NCI-H446 (cell line): ENCODE data around the gene CTRB1.
"Not testable (repeated sequence)": the region's sequence is repeated elsewhere in the genome, so short reads cannot be mapped to it uniquely, and the experiment has no call there.

Experiments
- DNase-seq, 2 experiments: peaks; one replicate each; lab custom pipeline; 2025; lab: John Stamatoyannopoulos, UW

CTRB1 gene

DNA sequence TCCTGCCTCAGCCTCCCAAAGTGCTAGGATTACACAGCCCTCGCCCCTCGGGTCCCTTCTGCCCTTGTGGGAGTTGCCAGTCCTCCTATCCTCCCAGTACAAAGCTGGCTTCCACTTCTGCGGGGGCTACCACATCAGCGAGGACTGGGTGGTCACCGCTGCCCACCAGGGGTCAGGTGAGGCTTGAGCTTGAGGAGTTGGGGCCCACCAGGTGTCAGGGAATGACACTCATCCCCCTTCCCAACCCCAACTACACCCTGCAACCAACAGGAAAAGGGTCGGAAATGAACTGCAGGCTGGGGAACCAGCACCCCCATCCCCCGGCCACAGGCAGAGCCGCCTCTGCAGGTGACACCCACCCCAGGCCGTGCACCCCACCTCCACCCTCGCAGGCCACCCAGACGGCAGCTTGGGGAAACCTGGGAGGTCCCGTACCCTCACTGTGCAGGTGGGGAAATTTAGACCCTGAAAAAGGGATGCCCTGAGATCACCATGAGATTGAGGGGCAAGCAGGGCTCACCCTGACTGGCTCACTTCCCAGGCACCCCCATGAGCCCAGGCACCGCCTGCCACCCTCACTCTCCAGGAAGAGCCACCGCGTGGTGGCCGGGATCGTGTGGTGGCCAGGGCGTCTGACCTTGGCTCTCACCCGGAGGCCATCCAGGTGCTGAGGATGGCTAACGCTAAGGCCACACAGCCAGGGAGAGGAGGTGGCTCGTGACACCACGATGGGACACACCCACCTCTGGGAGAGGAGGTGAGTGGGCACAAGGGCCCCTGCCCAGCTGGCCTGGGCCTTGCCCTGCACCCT, 8.0 kb downstream of the CTRB1 start:
- DNase-seq = no peak

DNA sequence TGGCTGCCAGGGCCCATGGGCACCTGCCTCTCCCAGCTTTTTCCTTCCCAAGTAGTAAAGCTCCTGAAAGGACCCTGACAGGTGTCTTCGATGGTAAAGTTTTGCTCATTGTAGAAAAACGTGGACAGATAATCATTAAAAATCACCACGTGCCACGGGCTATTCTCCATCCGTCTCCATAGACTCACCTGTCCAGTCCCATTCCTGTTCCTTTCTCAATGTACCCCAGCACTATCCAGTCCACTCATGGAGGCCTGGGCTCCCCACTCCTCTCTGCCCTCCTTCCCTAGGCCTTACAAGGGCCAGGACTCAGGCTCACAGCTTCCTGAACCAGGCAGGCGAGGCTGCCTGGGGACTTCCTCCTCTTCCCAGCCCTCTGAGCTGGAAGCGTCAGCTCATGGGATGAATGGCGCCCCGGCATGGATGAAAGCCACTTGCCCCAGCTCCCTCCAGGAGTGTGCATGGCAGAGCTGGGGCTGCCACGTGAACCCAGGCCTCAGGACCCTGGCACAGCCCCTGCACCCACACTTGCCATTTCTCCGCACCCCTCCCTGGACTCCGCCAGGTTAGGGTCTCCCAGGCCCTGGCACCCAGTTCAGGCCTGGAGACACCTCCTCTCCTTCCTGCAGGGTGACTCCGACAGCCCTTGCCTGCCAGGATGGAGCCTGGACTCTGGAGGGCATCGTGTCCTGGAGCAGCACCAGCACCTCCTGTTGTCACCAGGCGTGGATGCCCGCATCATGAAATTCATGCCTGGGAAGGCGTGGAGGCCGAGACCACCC, 8.8 kb downstream of the CTRB1 start:
- DNase-seq = no peak

DNA sequence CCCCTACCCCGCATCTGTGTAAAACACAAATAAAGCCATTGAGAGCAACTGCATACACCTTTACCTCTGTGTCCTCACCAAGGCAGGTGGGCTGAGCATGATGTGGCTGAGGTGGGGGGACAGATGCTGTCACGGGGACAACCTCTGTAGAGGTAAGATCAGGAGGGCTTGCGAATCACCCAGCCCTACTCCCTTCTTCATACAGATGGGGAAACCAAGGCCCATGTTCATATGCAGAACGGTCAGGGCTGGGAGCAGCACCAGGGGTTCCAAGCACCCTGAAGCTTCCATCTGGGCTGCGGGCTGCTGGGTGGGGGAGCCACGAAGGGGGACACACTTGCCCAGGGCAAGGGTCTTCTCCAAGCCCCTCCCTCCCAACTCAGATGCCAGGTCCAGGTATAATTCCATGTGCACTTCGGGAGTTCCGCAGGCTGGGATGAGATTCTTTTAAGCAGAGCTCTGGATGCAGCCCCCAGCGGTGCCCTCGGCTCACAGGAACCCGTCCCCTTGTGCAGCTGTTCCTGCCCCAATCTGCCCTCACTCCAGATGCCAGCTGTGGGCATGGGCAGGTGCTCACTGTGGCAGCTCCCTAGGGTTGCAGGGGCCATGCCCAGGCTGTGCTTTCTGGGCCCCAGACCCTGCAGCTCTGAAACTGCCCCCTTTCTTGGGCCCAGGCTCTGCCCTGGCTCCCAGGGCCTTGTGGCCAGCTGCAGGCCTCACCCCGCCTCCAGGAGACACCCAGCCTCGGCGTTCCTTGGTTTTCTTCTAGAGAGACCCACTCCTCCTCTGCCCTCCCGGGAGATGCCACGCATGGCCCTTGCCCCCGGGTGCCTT, 9.6 kb downstream of the CTRB1 start:
- DNase-seq = no peak

DNA sequence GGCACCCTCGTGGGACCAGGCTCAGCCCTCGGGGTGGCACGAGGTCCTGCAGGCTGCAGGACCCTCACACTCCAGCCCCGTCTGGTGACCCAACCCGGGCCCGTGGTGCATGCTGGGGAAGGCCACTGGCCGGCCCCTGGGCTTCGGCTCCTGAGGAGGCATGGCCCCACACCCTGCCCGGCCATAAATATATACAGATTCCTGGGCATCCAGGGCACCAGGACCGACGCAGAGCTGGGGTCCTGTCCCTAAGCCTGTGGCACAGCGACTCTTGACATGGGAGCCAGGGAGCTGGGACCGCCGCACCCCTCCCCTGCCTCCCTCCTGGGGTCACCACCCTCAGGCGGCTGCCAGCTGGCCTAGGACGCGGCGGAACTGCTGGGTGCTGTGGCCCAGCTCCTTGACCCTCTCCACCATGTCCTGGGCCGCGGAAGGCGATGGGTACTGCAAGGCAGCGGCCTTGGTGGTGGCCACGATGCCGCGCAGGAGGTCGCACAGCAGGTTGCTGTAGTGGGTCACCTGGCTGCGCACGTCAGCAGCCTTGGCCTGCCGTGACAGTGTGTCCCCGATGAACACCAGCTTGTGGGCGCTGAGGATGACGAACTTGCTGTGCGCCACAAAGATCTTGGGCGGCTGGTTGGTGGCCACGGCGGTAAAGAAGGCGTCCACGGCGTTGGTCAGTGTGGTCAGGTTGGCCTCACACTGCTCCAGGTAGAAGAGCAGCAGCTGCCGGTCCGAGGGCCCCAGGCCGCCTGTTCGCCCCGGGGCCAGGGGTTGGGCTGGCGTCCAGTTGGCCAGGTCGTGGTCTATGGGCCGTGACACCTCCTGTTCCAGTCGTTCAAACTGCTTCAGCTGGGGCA, 10.6 kb downstream of the CTRB1 start:
- DNase-seq = no peak

DNA sequence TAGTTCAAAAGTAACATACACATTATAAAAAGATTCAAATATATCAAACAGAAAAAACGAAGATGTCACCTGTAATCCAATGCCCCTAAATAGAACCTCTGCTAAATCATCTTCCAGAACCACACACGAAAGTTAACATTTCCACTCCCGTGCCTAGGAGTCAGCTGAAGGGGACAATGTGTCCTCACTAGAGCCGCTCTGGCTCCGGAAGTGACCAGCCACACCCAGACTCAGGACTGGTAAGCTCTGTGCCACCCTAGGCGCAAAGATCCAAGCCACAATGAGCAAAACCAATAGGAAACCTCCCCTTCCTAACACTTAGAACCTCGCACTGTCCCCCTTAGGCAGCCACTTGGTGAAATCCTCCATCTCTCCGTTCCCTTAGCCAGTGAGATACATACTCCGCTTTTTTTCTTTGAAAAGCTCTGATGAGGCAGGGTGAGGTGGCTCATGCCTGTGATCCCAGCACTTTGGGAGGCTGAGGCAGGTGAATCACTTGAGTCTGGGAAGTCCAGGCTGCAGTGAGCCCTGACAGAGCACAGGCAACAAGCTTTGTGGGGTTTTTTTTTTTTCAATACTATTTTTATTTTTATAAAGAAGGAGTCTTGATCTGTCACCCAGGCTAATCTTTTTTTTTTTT, 11.8 kb downstream of the CTRB1 start:
- no peak for DNase-seq

DNA sequence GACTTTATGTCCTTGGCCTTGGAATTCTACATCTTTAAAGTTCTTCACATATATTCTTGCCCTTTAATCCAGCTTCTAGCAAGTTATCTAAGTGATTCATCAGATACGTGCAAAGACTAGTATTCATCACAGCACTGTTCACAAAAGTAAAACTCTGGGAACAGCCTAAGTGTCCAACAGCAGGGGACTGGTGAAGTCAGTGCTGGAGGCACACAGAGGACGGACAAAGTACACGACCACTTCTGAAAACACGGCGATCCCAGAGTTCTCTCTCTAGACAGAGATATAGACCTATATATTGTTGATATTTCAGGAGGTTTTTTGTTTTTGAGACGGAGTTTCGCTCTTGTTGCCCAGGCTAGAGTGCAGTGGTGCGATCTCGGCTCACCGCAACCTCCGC, 12.8 kb downstream of the CTRB1 start:
- no peak for DNase-seq

DNA sequence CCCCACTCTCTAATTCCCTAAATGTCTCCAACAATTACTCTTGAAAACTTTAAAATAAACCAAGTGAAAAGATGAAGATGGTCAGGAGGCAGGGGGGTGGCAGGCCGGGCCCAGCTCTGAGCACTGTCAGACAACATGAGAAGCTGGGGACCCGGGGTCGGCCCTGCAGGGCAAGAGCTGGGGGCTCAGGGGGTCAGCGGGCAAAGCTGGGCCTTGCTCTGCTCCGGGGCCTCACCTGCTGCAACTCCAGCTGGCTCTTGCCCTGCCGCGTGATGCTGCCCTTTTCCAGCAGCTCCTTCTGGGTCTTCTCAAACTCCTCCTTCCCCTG, 14.8 kb downstream of the CTRB1 start:
- no peak for DNase-seq

DNA sequence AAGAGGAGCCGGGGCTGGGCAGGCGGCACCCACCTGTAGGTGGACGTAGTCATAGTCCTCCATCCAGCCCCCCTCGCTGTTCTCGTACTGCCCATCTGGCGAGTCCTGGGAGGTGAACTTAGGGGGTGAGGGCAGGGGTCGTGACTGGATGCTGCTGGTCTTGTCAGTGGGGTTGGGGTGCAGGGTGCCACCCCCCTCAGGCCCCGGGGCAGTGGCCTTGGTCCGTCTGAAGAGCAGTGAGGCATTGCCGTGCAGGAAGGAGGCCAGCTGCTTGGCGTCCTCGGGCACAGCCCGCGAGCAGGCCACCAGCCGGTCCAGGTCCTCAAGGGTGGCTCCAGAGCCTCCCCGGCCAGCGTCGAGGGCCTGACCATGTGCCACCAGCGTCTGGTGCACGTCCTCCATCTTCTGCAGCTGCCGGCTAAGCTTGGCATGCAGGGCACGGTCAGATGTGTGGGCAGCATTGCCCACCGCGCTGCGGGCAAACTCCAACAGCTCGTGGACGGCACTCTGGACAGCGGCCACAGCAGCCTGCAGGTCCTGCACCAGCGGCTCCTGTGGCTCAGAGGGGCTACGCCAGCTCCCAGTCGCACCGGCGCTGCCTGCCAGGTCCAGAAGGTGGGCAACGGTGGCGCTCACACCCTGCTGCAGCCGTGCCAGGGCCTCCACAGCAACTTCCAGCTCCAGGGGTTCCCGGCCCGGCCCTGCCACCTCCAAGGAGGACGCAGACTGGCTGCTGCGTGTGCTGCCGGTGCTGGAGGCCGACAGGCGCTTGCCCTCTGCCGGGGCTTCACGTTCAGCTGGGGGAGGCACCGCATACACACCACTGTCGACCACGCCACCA, 16.3 kb downstream of the CTRB1 start:
- DNase-seq = no peak

DNA sequence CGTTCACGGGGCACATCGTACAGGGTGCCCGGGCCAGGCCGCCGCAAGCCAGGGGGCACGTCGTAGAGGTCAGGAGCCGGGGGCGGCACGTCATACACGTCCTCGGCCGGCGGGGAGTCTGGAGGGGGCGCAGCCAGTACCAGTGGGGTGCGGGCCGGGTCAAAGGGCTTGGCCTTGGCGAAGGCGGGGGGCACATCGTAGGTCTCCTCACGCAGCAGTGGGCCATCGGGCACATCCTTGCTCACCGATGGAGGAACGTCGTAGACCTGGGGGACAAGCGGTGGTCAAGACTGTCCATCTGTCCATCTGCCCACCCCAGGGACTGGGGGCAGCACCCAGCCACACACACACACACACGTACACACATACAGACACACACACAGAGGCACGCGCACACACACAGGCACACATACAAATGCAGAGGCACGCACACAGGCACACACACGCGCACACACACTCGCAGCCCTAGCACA, 17.0 kb downstream of the CTRB1 start:
- DNase-seq = no peak

DNA sequence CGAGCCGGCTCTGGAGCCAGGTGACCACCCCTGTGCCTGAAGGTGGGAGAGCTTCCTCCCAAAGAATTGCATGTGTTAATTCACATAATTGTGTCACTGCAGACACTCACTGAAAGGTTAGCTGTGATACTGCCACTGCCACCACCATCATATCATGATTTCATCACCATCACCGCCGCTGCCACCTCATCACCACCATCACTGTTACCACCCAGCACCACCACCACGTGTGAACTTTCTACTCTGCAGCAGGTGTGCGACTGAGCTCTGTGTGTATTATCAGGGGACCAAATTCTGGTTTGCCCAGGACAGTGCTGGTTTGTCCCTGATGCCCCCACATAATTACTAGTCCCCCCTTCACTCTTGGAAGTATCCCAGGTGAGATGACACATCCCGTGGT, 17.4 kb downstream of the CTRB1 start:
- DNase-seq = no peak

DNA sequence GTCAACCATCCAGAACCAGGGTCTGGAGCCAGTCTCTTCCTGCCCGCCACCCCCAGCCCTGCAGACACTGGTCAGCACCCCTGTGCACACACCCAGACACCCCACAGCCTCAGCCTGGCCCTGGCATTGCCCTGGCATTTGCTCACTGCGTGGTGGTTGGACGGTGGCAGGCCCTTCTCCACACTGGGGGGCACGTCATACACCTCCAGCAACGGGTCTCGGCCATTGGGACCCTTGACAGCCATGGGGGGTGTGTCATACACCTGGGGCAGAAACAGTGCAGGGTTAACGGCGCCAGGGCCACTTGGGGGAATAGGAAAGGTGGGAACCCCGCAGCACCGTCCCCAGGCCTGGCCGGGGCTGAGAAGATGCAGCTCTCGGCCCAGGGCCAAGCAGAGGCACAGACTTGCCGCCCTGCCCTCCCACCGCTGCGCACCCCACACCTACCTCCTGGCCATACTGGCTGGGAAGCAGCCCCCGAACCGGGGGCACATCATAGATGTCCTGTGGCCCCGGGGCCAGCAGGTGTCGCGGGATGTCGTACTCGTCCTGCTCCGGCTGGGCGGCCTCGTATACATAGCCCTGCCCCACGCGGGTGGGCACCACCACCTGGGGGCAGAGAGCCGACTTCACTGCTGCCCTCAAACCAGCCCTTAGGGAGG, 18.1 kb downstream of the CTRB1 start:
- no peak for DNase-seq

DNA sequence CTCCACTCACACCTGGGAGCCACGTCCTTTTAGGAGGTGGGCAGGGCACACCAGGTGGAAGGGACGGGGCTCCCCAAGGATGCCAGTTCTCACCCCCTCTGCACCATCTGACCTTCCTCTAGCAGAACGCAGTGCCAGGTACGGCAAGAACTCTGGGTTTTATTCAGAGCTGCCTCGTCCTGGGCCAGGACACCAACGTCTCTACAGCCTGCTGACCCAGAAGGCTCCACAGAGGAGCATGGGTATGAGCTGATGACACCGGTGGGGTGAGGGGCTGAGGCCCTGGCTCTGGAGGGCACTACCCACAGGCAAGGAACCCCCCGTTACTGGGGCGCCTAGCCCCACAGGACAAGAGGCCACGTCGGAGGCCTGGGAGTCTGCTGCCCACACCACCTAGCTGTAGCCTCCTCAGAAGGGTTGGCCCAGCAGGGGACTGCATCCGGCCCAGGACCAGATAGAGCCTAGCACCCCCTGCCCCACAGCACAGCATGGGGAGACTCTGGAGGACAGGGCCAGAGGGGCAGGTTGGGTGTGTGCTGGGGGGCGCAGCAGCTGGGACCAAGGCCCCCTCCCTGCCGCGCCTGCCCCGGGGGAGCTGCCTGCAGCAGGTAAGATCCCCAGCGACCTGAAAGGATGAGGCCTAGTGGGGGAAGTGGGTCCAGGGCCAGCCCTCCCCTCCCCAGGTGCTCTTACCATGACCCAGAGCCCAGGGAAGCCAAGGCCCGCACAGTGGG, 18.8 kb downstream of the CTRB1 start:
- DNase-seq = no peak

DNA sequence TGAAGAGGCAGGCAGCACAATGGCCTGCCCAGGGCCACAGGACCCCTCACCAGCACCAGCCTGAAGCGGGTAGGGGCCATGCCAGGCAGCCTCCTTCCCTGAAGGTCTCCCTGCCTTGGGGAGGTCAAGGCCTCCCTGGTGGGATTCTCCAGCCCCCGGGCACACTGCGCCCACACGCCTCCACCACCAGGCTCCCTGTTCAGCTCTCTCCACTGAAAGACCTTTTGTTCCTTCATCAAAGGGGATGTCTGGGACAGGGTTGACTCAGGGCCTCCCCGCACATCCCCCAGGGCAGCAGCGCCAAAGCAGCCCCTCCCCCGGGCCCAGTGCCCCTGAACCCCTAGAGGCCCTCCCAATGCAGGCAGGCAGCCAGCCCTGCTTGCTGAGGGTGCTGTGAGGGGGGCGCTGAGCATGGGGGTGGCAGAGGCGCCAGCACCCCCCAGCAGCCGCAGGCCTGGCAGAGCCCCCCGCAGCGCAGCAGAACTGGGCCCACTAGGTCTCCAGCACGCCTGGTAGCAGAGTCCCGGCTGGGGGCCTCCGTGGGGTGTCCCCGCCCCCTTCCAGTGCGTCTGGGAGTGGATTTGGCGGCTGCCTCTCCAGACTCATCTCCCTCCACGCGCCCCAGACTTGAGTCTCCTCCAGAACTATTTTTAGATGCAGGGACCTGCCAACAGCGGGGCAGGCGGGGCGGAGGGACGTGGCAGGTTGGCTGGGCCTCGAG, 19.5 kb downstream of the CTRB1 start:
- peak; percentile 67 to 83 for DNase-seq

DNA sequence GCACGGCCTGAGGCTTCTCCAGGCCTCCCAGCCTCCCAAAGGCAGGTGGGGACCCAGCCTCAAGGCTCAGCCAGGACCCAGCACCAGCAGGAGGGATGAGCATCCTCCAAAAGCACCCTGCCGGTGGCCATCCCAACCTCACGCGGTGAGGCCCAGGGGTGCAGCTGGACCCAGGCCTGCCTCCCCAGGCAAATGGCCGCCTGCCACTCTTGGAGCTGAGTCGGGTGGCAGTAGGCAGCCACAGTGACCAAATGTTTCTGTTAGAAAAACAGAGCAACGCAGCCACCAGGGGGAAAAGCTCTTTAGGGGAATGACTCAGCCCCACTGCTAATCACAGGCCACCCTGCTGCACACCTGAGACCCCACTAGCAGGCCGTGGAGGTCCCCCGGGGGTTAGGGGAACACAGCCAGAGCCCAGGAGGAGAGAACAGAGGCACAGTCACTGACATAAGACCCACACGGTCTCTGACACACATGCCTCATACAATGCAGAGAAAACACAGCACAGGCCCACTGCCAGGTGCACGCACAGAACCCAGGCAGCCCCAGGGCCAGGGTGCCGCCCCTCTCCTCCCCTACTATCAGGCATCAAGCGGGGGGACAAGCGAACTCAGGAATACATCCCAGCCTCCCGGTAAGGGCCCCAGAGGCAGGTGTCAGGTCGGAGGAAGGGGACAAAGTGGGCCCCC, 20.2 kb downstream of the CTRB1 start:
- peak in 1 of 2 experiments; percentile 79 for DNase-seq

DNA sequence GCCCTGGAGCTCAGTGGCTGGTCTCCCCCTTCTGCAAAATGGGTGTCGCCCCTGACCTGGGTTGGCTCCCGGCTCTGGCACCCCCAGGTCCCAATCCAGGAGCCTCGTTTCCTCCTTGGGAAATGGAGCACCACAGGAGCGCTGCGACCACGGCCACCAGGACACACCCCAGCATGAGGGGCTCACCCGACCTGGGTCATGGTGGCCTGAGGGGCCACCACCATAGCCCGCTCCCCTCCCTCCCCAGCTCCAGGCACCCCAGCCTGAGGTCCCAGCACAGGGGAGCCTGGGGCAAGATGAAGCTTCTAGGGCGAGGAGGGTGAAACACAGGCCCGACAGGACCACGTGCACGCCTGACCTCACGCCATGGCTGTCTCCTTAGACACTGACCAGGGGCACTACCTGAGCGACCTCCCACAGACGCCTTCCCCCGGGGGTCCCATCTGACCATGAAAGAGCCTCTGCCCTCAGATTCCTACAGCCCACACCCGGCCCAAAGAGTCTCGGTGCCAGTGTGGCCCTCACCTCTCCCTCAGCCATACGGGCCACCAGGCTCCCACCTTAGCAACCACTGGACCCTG, 20.8 kb downstream of the CTRB1 start:
- no peak for DNase-seq

DNA sequence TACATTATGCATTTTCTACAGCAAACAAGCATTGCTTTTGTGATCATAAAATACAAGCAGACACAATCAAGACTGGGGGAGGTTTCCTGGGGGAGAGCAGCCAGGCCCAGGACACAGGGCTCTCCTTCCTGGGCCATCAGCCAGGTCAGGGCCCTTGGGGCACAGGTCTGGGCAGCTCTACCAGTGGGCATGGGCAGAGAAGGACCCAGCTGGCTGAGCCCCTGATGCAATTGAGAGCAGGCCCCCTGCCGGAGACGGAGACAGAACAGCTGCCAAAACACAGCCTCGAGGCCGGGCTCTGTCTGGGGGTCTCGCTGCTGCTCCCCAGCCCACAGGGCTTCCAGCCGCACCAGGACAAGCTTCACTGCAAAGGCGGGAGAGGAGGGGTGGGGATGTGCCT, 21.8 kb downstream of the CTRB1 start:
- not testable (repeated sequence) for DNase-seq

DNA sequence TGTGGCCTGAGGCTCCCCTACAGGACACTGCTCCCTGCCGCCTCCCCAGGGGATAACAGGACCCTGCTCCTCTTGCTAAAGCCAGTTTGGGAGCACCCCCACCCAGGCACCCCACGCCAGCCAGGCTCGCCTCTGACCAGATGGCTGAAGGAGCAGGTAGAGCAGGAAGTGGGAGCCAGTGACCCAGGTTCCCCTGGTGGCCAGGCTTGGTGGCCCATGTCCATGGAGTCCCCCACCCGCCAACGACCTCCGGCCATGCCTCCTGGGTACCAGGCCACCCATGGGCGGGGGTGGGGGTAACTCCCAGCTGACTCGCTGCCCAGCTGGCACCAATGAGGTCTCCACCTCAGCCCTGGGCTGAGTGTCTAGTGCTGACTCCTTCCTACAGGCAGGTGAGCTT, 22.6 kb downstream of the CTRB1 start:
- DNase-seq = no peak
